OCI-LY7 (cell line): ENCODE measurements around the gene PRIMA1. TPM values are rescaled to one million over a fixed set of nuclear protein-coding genes. Genes with fewer than 3 reads are reported as not detected.

Experiments
- BruUV-seq: library from RNA; stranded (reverse); fragments of 400-500 nt; replicated peaks from 2 replicates; lab custom pipeline; 2021; lab: Mats Ljungman, UMichigan
- CTCF ChIA-PET: fragments of 300-600 bp; sonication (Branson Sonifier 250); formaldehyde crosslinking; loops from one replicate; lab custom pipeline; 2022; ENCODE audit warnings: antibody characterized with exemption; ENCODE audit not compliant: unreplicated experiment; lab: Charles Lee
- POLR2A ChIA-PET: fragments of 300-600 bp; sonication (Branson Sonifier 250); formaldehyde crosslinking; loops from one replicate; lab custom pipeline; 2022; ENCODE audit warnings: antibody characterized with exemption; lab: Charles Lee
- DNase-seq: peaks from one replicate; pipeline ENCODE4 v3.0.0-alpha.2; 2015; ENCODE audit warnings: low spot score
- H2AFZ ChIP-seq: fragments of 200-600 bp; sonication (generic), shearing (Covaris generic); 2 replicates; pipeline ENCODE4 v1.6.1; 2014; ENCODE audit warnings: mild to moderate bottlenecking, antibody characterized with exemption, low read length, moderate library complexity
- H3K27ac ChIP-seq: fragments of 200-600 bp; sonication (generic); 2 replicates; pipeline ENCODE4 v1.5.1; 2014; ENCODE audit warnings: mixed run types, low read depth, mild to moderate bottlenecking, moderate library complexity, low read length, inconsistent platforms; ENCODE audit not compliant: poor library complexity, severe bottlenecking
- H3K36me3 ChIP-seq: fragments of 200-600 bp; sonication (generic); 2 replicates; pipeline ENCODE4 v1.6.1; 2014; ENCODE audit warnings: mild to moderate bottlenecking, antibody characterized with exemption, low read length, moderate library complexity, mixed read lengths; ENCODE audit not compliant: insufficient read depth
- H3K4me1 ChIP-seq: fragments of 200-600 bp; sonication (generic); 2 replicates; pipeline ENCODE4 v1.5.1; 2014; ENCODE audit warnings: mild to moderate bottlenecking, low read length; ENCODE audit not compliant: insufficient read depth, poor library complexity, severe bottlenecking
- H3K4me2 ChIP-seq: fragments of 200-600 bp; sonication (generic); 2 replicates; pipeline ENCODE4 v1.6.1; 2014; ENCODE audit warnings: mild to moderate bottlenecking, low read length
- H3K4me3 ChIP-seq: fragments of 200-600 bp; sonication (generic); 2 replicates; pipeline ENCODE4 v1.5.1; 2014; ENCODE audit warnings: mild to moderate bottlenecking, low read depth, low read length; ENCODE audit not compliant: poor library complexity, severe bottlenecking
- H3K79me2 ChIP-seq: fragments of 200-600 bp; sonication (generic); 2 replicates; pipeline ENCODE4 v1.6.1; 2016; ENCODE audit warnings: low read depth, mild to moderate bottlenecking, low read length, moderate library complexity, mixed read lengths; ENCODE audit not compliant: insufficient read depth
- H3K9me2 ChIP-seq: fragments of 200-600 bp; sonication (generic); 2 replicates; pipeline ENCODE4 v1.6.1; 2016; ENCODE audit warnings: mild to moderate bottlenecking, low read length, mixed read lengths; ENCODE audit not compliant: insufficient read depth
- H3K9me3 ChIP-seq: fragments of 200-600 bp; sonication (generic); 2 replicates; pipeline ENCODE4 v1.6.1; 2014; ENCODE audit warnings: mild to moderate bottlenecking, mixed run types, low read length, mixed read lengths
- H4K20me1 ChIP-seq: fragments of 200-600 bp; sonication (generic); 2 replicates; pipeline ENCODE4 v1.6.1; 2014; ENCODE audit warnings: mild to moderate bottlenecking, antibody characterized with exemption, low read length, moderate library complexity, mixed read lengths; ENCODE audit not compliant: insufficient read depth
- EZH2phosphoT487 ChIP-seq: fragments of 200-600 bp; sonication (generic); IDR thresholded peaks from 2 replicates; pipeline ENCODE4 v1.6.1; 2018; ENCODE audit warnings: low read depth, borderline replicate concordance, mild to moderate bottlenecking, mixed run types, antibody characterized with exemption, low read length, moderate library complexity, mixed read lengths
- intact Hi-C: fragments of 100-400 bp; cut with micrococcal nuclease; formaldehyde crosslinking; loops from one replicate; pipeline ENCODE4 v1.10.0; 2022; ENCODE audit not compliant: unreplicated experiment
- total RNA-seq, 2 experiments: library from RNA; depleted of rRNA in 1 of 2; stranded (reverse); fragments of >200 nt in 1 of 2; shearing (Covaris generic) in 1 of 2; gene quantifications; 2 replicates each; pipeline ENCODE4 v1.2.3, GENCODE V29; 2014 to 2022
- TF ChIP-seq, protein P1 (sequence below): fragments of 200-600 bp; sonication (generic); conservative IDR thresholded peaks from 2 replicates; pipeline ENCODE4 v1.5.1; 2014; ENCODE audit warnings: mild to moderate bottlenecking, antibody characterized with exemption, low read length, moderate library complexity, mixed read lengths

Gene PRIMA1
- total RNA-seq, 2 experiments from 2014 or later = not detected

DNA sequence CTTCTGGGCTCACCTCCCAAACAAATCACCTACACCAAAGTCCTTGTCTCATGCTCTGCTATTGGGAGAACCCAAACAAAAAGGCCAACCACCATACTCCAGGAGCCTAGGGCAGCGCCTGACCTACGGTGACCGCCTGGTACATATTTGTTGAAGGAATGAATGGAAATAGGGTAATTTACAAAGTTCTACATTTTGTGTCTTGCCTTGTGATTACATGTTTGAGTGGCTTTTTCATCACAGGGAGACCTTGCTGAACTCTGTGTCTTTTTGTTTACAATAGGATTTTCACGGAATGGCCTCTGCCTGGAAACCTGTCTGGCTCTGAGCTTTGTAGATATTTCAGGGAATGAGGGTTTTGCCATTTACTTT lies 11.3 kb upstream of the PRIMA1 start:
- ChIA-PET CTCF (no interaction called here), POLR2A (no interaction called here)
- no peaks in the 10 kb centered on the region for H3K4me1 ChIP-seq
- H2AFZ ChIP-seq = no peak overlapping the region
- BruUV-seq = no TSS peak
- intact Hi-C loops = no loop called here
- no peak overlapping the region for H3K4me3 ChIP-seq
- H3K9me2 ChIP-seq = no peaks in the 10 kb centered on the region
- no peak overlapping the region for H3K27ac ChIP-seq
- no peak for TF ChIP-seq EZH2phosphoT487
- TF ChIP-seq, protein P1, sequence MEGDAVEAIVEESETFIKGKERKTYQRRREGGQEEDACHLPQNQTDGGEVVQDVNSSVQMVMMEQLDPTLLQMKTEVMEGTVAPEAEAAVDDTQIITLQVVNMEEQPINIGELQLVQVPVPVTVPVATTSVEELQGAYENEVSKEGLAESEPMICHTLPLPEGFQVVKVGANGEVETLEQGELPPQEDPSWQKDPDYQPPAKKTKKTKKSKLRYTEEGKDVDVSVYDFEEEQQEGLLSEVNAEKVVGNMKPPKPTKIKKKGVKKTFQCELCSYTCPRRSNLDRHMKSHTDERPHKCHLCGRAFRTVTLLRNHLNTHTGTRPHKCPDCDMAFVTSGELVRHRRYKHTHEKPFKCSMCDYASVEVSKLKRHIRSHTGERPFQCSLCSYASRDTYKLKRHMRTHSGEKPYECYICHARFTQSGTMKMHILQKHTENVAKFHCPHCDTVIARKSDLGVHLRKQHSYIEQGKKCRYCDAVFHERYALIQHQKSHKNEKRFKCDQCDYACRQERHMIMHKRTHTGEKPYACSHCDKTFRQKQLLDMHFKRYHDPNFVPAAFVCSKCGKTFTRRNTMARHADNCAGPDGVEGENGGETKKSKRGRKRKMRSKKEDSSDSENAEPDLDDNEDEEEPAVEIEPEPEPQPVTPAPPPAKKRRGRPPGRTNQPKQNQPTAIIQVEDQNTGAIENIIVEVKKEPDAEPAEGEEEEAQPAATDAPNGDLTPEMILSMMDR = no peak
- H3K36me3 ChIP-seq = no peaks in the 10 kb centered on the region
- no peak for DNase-seq
- H3K9me3 ChIP-seq = no peaks in the 10 kb centered on the region
- no peak overlapping the region for H3K4me2 ChIP-seq
- no peaks in the 10 kb centered on the region for H4K20me1 ChIP-seq
- H3K79me2 ChIP-seq = no peaks in the 10 kb centered on the region

DNA sequence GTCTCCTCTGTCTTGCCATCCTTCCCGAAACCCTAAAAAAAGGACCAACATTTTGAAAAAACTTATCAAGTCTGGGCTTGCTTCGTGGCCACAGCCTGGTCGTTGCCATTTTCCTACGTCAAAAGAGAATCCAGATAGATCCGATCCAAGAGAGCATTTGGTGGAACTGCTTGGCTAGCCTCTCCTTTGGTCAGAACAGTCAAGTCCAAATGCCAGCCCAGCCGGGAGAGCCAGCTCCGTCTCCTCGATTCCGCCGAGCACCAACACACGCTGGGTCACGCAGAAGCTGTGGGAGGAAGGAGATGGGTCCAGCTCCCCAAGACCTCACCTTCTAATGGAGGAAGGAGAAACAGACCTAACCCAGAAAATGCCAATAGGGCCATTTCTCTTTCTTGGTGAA lies 9.3 kb upstream of the PRIMA1 start:
- no peak for DNase-seq

DNA sequence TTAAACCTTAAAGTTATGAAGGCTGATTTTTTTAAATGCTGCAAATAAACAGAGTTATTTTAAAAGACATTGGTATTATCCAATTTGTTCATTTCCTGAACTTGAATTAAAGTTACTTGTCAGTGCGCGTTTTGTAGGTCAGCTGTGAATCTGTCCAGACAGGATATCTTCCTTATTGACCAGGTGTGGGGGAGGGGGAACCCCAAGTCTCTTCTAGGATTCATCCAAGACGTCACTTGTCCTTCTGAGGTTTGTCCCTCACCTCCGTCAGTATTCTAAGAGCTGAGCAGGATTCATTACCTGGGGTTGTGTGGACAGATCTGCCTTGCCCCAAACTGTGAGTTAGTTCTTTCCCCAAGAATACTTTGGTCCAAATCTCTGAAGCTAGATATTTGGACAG lies 8.8 kb upstream of the PRIMA1 start:
- ChIA-PET CTCF (no interaction called here), POLR2A (no interaction called here)
- Histone ChIP-seq H3K4me1 (no peaks in the 10 kb centered on the region), H4K20me1 (no peaks in the 10 kb centered on the region), H2AFZ (no peak overlapping the region), H3K4me2 (no peak overlapping the region), H3K27ac (no peak overlapping the region), H3K4me3 (no peak overlapping the region), H3K9me2 (no peaks in the 10 kb centered on the region), H3K9me3 (no peaks in the 10 kb centered on the region), H3K36me3 (no peaks in the 10 kb centered on the region), H3K79me2 (no peaks in the 10 kb centered on the region)
- no peak for DNase-seq
- TF ChIP-seq EZH2phosphoT487 = no peak
- TF ChIP-seq, protein P1 = no peak
- intact Hi-C loops = no loop called here
- BruUV-seq = no TSS peak

More for the DNA sequence above, 9.3 kb upstream of the PRIMA1 start:
- no peaks in the 10 kb centered on the region for H4K20me1 ChIP-seq
- no peak overlapping the region for H3K4me3 ChIP-seq
- no peaks in the 10 kb centered on the region for H3K9me3 ChIP-seq
- TF ChIP-seq EZH2phosphoT487 = no peak
- TF ChIP-seq, protein P1 = no peak
- ChIA-PET POLR2A (no interaction called here), CTCF (no interaction called here)
- H3K27ac ChIP-seq = no peak overlapping the region
- no peak overlapping the region for H2AFZ ChIP-seq
- no peaks in the 10 kb centered on the region for H3K79me2 ChIP-seq
- no peaks in the 10 kb centered on the region for H3K36me3 ChIP-seq
- no TSS peak for BruUV-seq
- H3K9me2 ChIP-seq = no peaks in the 10 kb centered on the region
- intact Hi-C loops = no loop called here
- no peaks in the 10 kb centered on the region for H3K4me1 ChIP-seq
- H3K4me2 ChIP-seq = no peak overlapping the region
